Brain microvascular endothelial cell (primary cell): ENCODE data around the gene UBE2G1.

Experiments used
- DNase-seq: peaks from one replicate; pipeline ENCODE4 v3.0.0-alpha.2; 2020
- H3K27ac ChIP-seq: fragments of 250-450 bp; sonication (Bioruptor Pico); 2 replicates; pipeline ENCODE4 v1.5.1; 2020; ENCODE audit warnings: mild to moderate bottlenecking, moderate library complexity
- H3K27me3 ChIP-seq: fragments of 250-450 bp; sonication (Bioruptor Pico); replicated peaks from 2 replicates; pipeline ENCODE4 v1.5.1; 2020; ENCODE audit warnings: mild to moderate bottlenecking
- H3K36me3 ChIP-seq: fragments of 250-450 bp; sonication (Bioruptor Pico); replicated peaks from 2 replicates; pipeline ENCODE4 v1.5.1; 2020; ENCODE audit warnings: mild to moderate bottlenecking
- H3K4me3 ChIP-seq: 2 replicates; pipeline ENCODE4 v1.5.1; 2011; ENCODE audit warnings: low read depth, mild to moderate bottlenecking, control low read depth, low read length, moderate library complexity
- CTCF ChIP-seq: IDR thresholded peaks from 2 replicates; pipeline ENCODE4 v1.5.1; 2011; ENCODE audit warnings: low read depth, mild to moderate bottlenecking, moderate library complexity, low read length, control low read depth, inconsistent platforms; ENCODE audit errors: missing control alignments
- in situ Hi-C: cut with HindIII; loops from 2 replicates; pipeline ENCODE4 v1.10.0; 2017; ENCODE audit warnings: low sequenced_read_pairs, low pct_ligation_motif_present

UBE2G1 gene

GRCh38 chr17:4234401-4234800 lies 132.1 kb downstream of the UBE2G1 start:
- Histone ChIP-seq H3K36me3 (peaks cover 17% of the 10 kb centered on the region), H3K4me3 (no peak overlapping the region), H3K27me3 (no peaks in the 10 kb centered on the region), H3K27ac (no peak overlapping the region)
- no peak for TF ChIP-seq CTCF
- in situ Hi-C loops: no loop called here
- DNase-seq: no peak

GRCh38 chr17:4233668-4234258 lies 132.7 kb downstream of the UBE2G1 start:
- no peak overlapping the region for H3K27ac ChIP-seq
- no peak for DNase-seq
- H3K4me3 ChIP-seq: no peak overlapping the region
- no peak for TF ChIP-seq CTCF
- H3K36me3 ChIP-seq: peaks cover 17% of the 10 kb centered on the region
- in situ Hi-C loops: no loop called here
- H3K27me3 ChIP-seq: no peaks in the 10 kb centered on the region

GRCh38 chr17:4232168-4232813 lies 134.2 kb downstream of the UBE2G1 start:
- Histone ChIP-seq H3K27ac (peak overlapping the region; percentile 80), H3K27me3 (no peaks in the 10 kb centered on the region), H3K36me3 (peaks cover 17% of the 10 kb centered on the region), H3K4me3 (no peak overlapping the region)
- in situ Hi-C loops: no loop called here
- DNase-seq: peak; percentile 71
- no peak for TF ChIP-seq CTCF

GRCh38 chr17:4229627-4230541 lies 136.6 kb downstream of the UBE2G1 start:
- peak; percentile 90 for DNase-seq
- Histone ChIP-seq H3K27me3 (no peaks in the 10 kb centered on the region), H3K27ac (peak overlapping the region; percentile 81), H3K36me3 (peaks cover 13% of the 10 kb centered on the region), H3K4me3 (no peak overlapping the region)
- TF ChIP-seq CTCF: no peak
- in situ Hi-C loops: no loop called here

- H3K4me3 ChIP-seq: no peak overlapping the region
- H3K27me3 ChIP-seq: no peaks in the 10 kb centered on the region
- in situ Hi-C loops: loop anchor here (25.0 kb wide), 1 partner anchor 190 kb away; no protein-coding TSS in a partner anchor
- no peak for TF ChIP-seq CTCF
- DNase-seq: no peak
- H3K36me3 ChIP-seq: peaks cover 6% of the 10 kb centered on the region
- no peak overlapping the region for H3K27ac ChIP-seq
Measured at GRCh38 chr17:4221899-4222659, 144.4 kb downstream of the UBE2G1 start.
